Loucy (cell line): ENCODE data around the gene CENPP.

ENCODE experiments used
- CTCF ChIP-seq: fragments of 200-600 bp; sonication (generic); conservative IDR thresholded peaks from 2 replicates; pipeline ENCODE4 v1.5.1; 2014; ENCODE audit warnings: mild to moderate bottlenecking, antibody characterized with exemption, low read length
- EZH2phosphoT487 ChIP-seq: fragments of 200-600 bp; IDR thresholded peaks from 2 replicates; pipeline ENCODE4 v1.6.1; 2018; ENCODE audit warnings: antibody characterized with exemption, mild to moderate bottlenecking, moderate library complexity, borderline replicate concordance

- TF ChIP-seq CTCF (no peak), EZH2phosphoT487 (no peak)
Observed at GRCh38 chr9:92614763-92615461, 289.2 kb downstream of the CENPP start.
